GM12875 (cell line): ENCODE data around the gene MED22.
"Not testable (repeated sequence)": the region's sequence is repeated elsewhere in the genome, so short reads cannot be mapped to it uniquely, and the experiment has no call there.

ENCODE experiments used
- H3K4me3 ChIP-seq: one replicate; pipeline ENCODE4 v1.5.1; 2011; ENCODE audit warnings: low read depth, low read length, control low read depth
- CTCF ChIP-seq: IDR thresholded peaks from 2 replicates; pipeline ENCODE4 v1.5.1; 2011; ENCODE audit warnings: low read depth, mild to moderate bottlenecking, control low read depth, inconsistent platforms, low read length, moderate library complexity, borderline replicate concordance; ENCODE audit not compliant: insufficient read depth

The MED22 gene

GRCh38 chr9:133327834-133328484 lies 20.0 kb downstream of the MED22 start:
- no peak for TF ChIP-seq CTCF
- no peak overlapping the region for H3K4me3 ChIP-seq

GRCh38 chr9:133327021-133327420 lies 20.9 kb downstream of the MED22 start:
- H3K4me3 ChIP-seq = not testable (repeated sequence)

GRCh38 chr9:133323991-133324703 lies 23.8 kb downstream of the MED22 start:
- no peak for TF ChIP-seq CTCF
- no peak overlapping the region for H3K4me3 ChIP-seq

- no peak overlapping the region for H3K4me3 ChIP-seq
- TF ChIP-seq CTCF = no peak
Measured at GRCh38 chr9:133323211-133323610, 24.7 kb downstream of the MED22 start.

GRCh38 chr9:133322701-133323100 lies 25.2 kb downstream of the MED22 start:
- H3K4me3 ChIP-seq = no peak overlapping the region
- no peak for TF ChIP-seq CTCF

GRCh38 chr9:133321411-133321935 lies 26.5 kb downstream of the MED22 start:
- no peak overlapping the region for H3K4me3 ChIP-seq
- TF ChIP-seq CTCF = no peak

- no peak overlapping the region for H3K4me3 ChIP-seq
- no peak for TF ChIP-seq CTCF
Measured at GRCh38 chr9:133320421-133320881, 27.5 kb downstream of the MED22 start.

GRCh38 chr9:133317551-133317950 lies 30.4 kb downstream of the MED22 start:
- H3K4me3 ChIP-seq = not testable (repeated sequence)
